ENCODE data around the gene YPEL1. TPM values are rescaled to one million over a fixed set of nuclear protein-coding genes. Genes with fewer than 3 reads are reported as not detected.
"Not testable (repeated sequence)": the region's sequence is repeated elsewhere in the genome, so short reads cannot be mapped to it uniquely, and the experiment has no call there.

YPEL1 gene
- polyA plus RNA-seq, 3 donors: 1.5 to 3.0 (median 2.9) TPM

- 90 to 94% (median 92%) methylated on average over 21 of the region's 21 CpGs for WGBS, 3 donors
- H3K27ac ChIP-seq (ENCODE audit: low read depth, low read length): no peak overlapping the region
Observed at GRCh38 chr22:21758091-21758864, 22.7 kb upstream of the YPEL1 start.

GRCh38 chr22:21755851-21756284 is 20.3 kb upstream of the YPEL1 start:
- H3K27ac ChIP-seq (ENCODE audit: low read depth, low read length): no peak overlapping the region
- 39 to 57% (median 51%) methylated on average over 5 of the region's 5 CpGs for WGBS, 3 donors

GRCh38 chr22:21754523-21754922 is 18.9 kb upstream of the YPEL1 start:
- WGBS, 3 donors: 21 to 42% (median 24%) methylated on average over 7 of the region's 7 CpGs
- H3K27ac ChIP-seq (ENCODE audit: low read depth, low read length): no peak overlapping the region

GRCh38 chr22:21753374-21754111 is 17.9 kb upstream of the YPEL1 start:
- WGBS, 3 donors: 73 to 81% (median 77%) methylated on average over 14 of the region's 14 CpGs
- H3K27ac ChIP-seq (ENCODE audit: low read depth, low read length): no peak overlapping the region

- H3K27ac ChIP-seq (ENCODE audit: low read depth, low read length): no peak overlapping the region
- 88 to 97% (median 97%) methylated on average over 4 of the region's 4 CpGs for WGBS, 3 donors
Observed at GRCh38 chr22:21752276-21752675, 16.7 kb upstream of the YPEL1 start.

- H3K27ac ChIP-seq (ENCODE audit: low read depth, low read length): no peak overlapping the region
- 76 to 85% (median 77%) methylated on average over 8 of the region's 8 CpGs for WGBS, 3 donors
Observed at GRCh38 chr22:21745948-21746347, 10.4 kb upstream of the YPEL1 start.

- not testable (repeated sequence) for H3K27ac ChIP-seq (ENCODE audit: low read depth, low read length)
- WGBS, 3 donors: 91 to 94% (median 91%) methylated on average over 6 of the region's 6 CpGs
Observed at GRCh38 chr22:21744917-21745316, 9.3 kb upstream of the YPEL1 start.

- H3K27ac ChIP-seq (ENCODE audit: low read depth, low read length): no peak overlapping the region
- 87 to 88% (median 88%) methylated on average over 6 of the region's 6 CpGs for WGBS, 3 donors
Observed at GRCh38 chr22:21741790-21742189, 6.2 kb upstream of the YPEL1 start.

- WGBS, 3 donors: 81 to 89% (median 88%) methylated on average over 10 of the region's 10 CpGs
- no peak overlapping the region for H3K27ac ChIP-seq (ENCODE audit: low read depth, low read length)
Observed at GRCh38 chr22:21741059-21741458, 5.5 kb upstream of the YPEL1 start.

GRCh38 chr22:21739828-21740377 is 4.3 kb upstream of the YPEL1 start:
- H3K27ac ChIP-seq (ENCODE audit: low read depth, low read length): no peak overlapping the region
- WGBS, 3 donors: 85 to 98% (median 96%) methylated on average over 5 of the region's 5 CpGs

- 52 to 57% (median 54%) methylated on average over 7 of the region's 7 CpGs for WGBS, 3 donors
Observed at GRCh38 chr22:21738966-21739365, 3.4 kb upstream of the YPEL1 start.

GRCh38 chr22:21738081-21738480 is 2.5 kb upstream of the YPEL1 start:
- 81 to 86% (median 85%) methylated on average over 8 of the region's 8 CpGs for WGBS, 3 donors
- no peak overlapping the region for H3K27ac ChIP-seq (ENCODE audit: low read depth, low read length)

More at GRCh38 chr22:21738966-21739365, 3.4 kb upstream of the YPEL1 start:
- no peak overlapping the region for H3K27ac ChIP-seq (ENCODE audit: low read depth, low read length)

- H3K27ac ChIP-seq (ENCODE audit: low read depth, low read length): no peak overlapping the region
- 83 to 86% (median 85%) methylated on average over 9 of the region's 9 CpGs for WGBS, 3 donors
Observed at GRCh38 chr22:21736948-21737347, 1.4 kb upstream of the YPEL1 start.

- 7 to 9% (median 8%) methylated on average over 39 to 65 of the region's 65 CpGs for WGBS, 3 donors
- no peak overlapping the region for H3K27ac ChIP-seq (ENCODE audit: low read depth, low read length)
Observed at GRCh38 chr22:21736084-21736642, 569 bp upstream of the YPEL1 start.

GRCh38 chr22:21734540-21735199 is 924 bp downstream of the YPEL1 start:
- no peak overlapping the region for H3K27ac ChIP-seq (ENCODE audit: low read depth, low read length)
- 14 to 21% (median 19%) methylated on average over 8 of the region's 8 CpGs for whole genome bisulfite sequencing, 3 donors

GRCh38 chr22:21731503-21731902 is 4.1 kb downstream of the YPEL1 start:
- WGBS, 3 donors: 74 to 78% (median 74%) methylated on average over 5 of the region's 5 CpGs
- H3K27ac ChIP-seq (ENCODE audit: low read depth, low read length): no peak overlapping the region

- WGBS, 3 donors: 92 to 95% (median 93%) methylated on average over 9 of the region's 9 CpGs
- no peak overlapping the region for H3K27ac ChIP-seq (ENCODE audit: low read depth, low read length)
Observed at GRCh38 chr22:21730535-21731308, 4.9 kb downstream of the YPEL1 start.

- 81 to 96% (median 86%) methylated on average over 3 of the region's 3 CpGs for WGBS, 3 donors
Observed at GRCh38 chr22:21729184-21729583, 6.4 kb downstream of the YPEL1 start.

More at GRCh38 chr22:21729184-21729583, 6.4 kb downstream of the YPEL1 start:
- H3K27ac ChIP-seq (ENCODE audit: low read depth, low read length): not testable (repeated sequence)
